ENCODE data around the gene MTF1. TPM values are rescaled to one million over a fixed set of nuclear protein-coding genes. Genes with fewer than 3 reads are reported as not detected.
A peak's percentile ranks its signal among the peaks of the same experiment; 100 is the strongest.

Gene MTF1
- total RNA-seq, 2 experiments from 2014 or later: 22.4 to 27.7 TPM

GRCh38 chr1:37866491-37866890 lies 7.1 kb upstream of the MTF1 start:
- no peak overlapping the region for H3K27ac Mint-ChIP-seq
- ChIA-PET POLR2A (no interaction called here), CTCF (no interaction called here)

GRCh38 chr1:37865348-37866120 lies 6.1 kb upstream of the MTF1 start:
- ATAC-seq (no peak), DNase-seq (no peak)
- Mint-ChIP-seq H3K9me3 (ENCODE audit: insufficient read depth) (no peaks in the 10 kb centered on the region), H3K27me3 (ENCODE audit: low read depth) (no peaks in the 10 kb centered on the region), H3K4me3 (no peak overlapping the region), H3K27ac (no peak overlapping the region), H3K36me3 (ENCODE audit: low read depth) (peaks cover 46% of the 10 kb centered on the region), H3K4me1 (ENCODE audit: low read depth) (peaks cover 2% of the 10 kb centered on the region)
- CTCF ChIA-PET: interaction anchor here (0.9 kb wide), 1 partner anchor 66 kb away, joined by 3 read pairs; no protein-coding TSS in a partner anchor
- POLR2A ChIA-PET: no interaction called here

More at GRCh38 chr1:37866491-37866890, 7.1 kb upstream of the MTF1 start:
- Mint-ChIP-seq H3K4me1 (ENCODE audit: low read depth) (no peaks in the 10 kb centered on the region), H3K36me3 (ENCODE audit: low read depth) (peaks cover 48% of the 10 kb centered on the region), H3K4me3 (no peak overlapping the region), H3K27me3 (ENCODE audit: low read depth) (no peaks in the 10 kb centered on the region), H3K9me3 (ENCODE audit: insufficient read depth) (no peaks in the 10 kb centered on the region)
- no peak for DNase-seq
- ATAC-seq: no peak

- no peak for DNase-seq
- H3K27ac Mint-ChIP-seq: no peak overlapping the region
- no peaks in the 10 kb centered on the region for H3K27me3 Mint-ChIP-seq (ENCODE audit: low read depth)
- H3K36me3 Mint-ChIP-seq (ENCODE audit: low read depth): peaks cover 32% of the 10 kb centered on the region
- CTCF ChIA-PET: interaction anchor here (0.8 to 5.0 kb wide), 5 partner anchors 11 to 383 kb away, joined by 3 to 51 read pairs (median 4); no protein-coding TSS in a partner anchor
- no peaks in the 10 kb centered on the region for H3K9me3 Mint-ChIP-seq (ENCODE audit: insufficient read depth)
- POLR2A ChIA-PET: interaction anchor here (1.6 kb wide), 1 partner anchor 11 kb away, joined by 5 read pairs; no protein-coding TSS in a partner anchor
- peaks cover 19% of the 10 kb centered on the region for H3K4me1 Mint-ChIP-seq (ENCODE audit: low read depth)
- H3K4me3 Mint-ChIP-seq: no peak overlapping the region
- no peak for ATAC-seq
Observed at GRCh38 chr1:37862330-37862729, 2.9 kb upstream of the MTF1 start.

GRCh38 chr1:37861151-37861550 lies 1.8 kb upstream of the MTF1 start:
- ATAC-seq: no peak
- DNase-seq: no peak
- ChIA-PET CTCF (interaction anchor here (0.9 to 5.0 kb wide), 9 partner anchors 12 to 169 kb away, joined by 3 to 51 read pairs (median 5); partner anchors contain the start of genes C1orf122, CDCA8 and YRDC), POLR2A (interaction anchor here (0.6 to 2.1 kb wide), 3 partner anchors 12 to 169 kb away, joined by 3 to 9 read pairs (median 5); partner anchors contain the start of gene CDCA8)
- Mint-ChIP-seq H3K9me3 (ENCODE audit: insufficient read depth) (no peaks in the 10 kb centered on the region), H3K4me3 (no peak overlapping the region), H3K27ac (no peak overlapping the region), H3K4me1 (ENCODE audit: low read depth) (peaks cover 24% of the 10 kb centered on the region), H3K36me3 (ENCODE audit: low read depth) (peaks cover 33% of the 10 kb centered on the region), H3K27me3 (ENCODE audit: low read depth) (no peaks in the 10 kb centered on the region)

- ATAC-seq (no peak), DNase-seq (no peak)
- CTCF ChIA-PET: interaction anchor here (0.8 to 5.0 kb wide), 41 partner anchors 10 to 303 kb away, joined by 3 to 51 read pairs (median 5); partner anchors contain the start of genes C1orf122, CDCA8, INPP5B and SF3A3
- Mint-ChIP-seq H3K4me1 (ENCODE audit: low read depth) (peaks cover 25% of the 10 kb centered on the region), H3K4me3 (peak overlapping the region; percentile 91), H3K27me3 (ENCODE audit: low read depth) (no peaks in the 10 kb centered on the region), H3K27ac (peak overlapping the region; percentile 96), H3K9me3 (ENCODE audit: insufficient read depth) (no peaks in the 10 kb centered on the region), H3K36me3 (ENCODE audit: low read depth) (peaks cover 31% of the 10 kb centered on the region)
- POLR2A ChIA-PET: interaction anchor here (0.8 to 2.3 kb wide), 6 partner anchors 16 to 169 kb away, joined by 3 to 19 read pairs (median 6); partner anchors contain the start of genes C1orf122, CDCA8 and YRDC
Observed at GRCh38 chr1:37860346-37860666, 914 bp upstream of the MTF1 start.

- peaks cover 33% of the 10 kb centered on the region for H3K4me1 Mint-ChIP-seq (ENCODE audit: low read depth)
- peaks cover 30% of the 10 kb centered on the region for H3K36me3 Mint-ChIP-seq (ENCODE audit: low read depth)
- H3K27me3 Mint-ChIP-seq (ENCODE audit: low read depth): no peaks in the 10 kb centered on the region
- H3K27ac Mint-ChIP-seq: peak overlapping the region; percentile 96
- ChIA-PET POLR2A (interaction anchor here (0.7 to 2.3 kb wide), 11 partner anchors 8 to 1849 kb away, joined by 3 to 19 read pairs (median 4); partner anchors contain the start of genes C1orf122, CDCA8 and YRDC), CTCF (interaction anchor here (0.8 to 5.0 kb wide), 37 partner anchors 8 to 251 kb away, joined by 3 to 51 read pairs (median 6); partner anchors contain the start of genes C1orf122, CDCA8, INPP5B and SF3A3)
- DNase-seq (no peak), ATAC-seq (peak; percentile 8)
- peak overlapping the region; percentile 91 for H3K4me3 Mint-ChIP-seq
- H3K9me3 Mint-ChIP-seq (ENCODE audit: insufficient read depth): no peaks in the 10 kb centered on the region
Observed at GRCh38 chr1:37858931-37859506, 373 bp downstream of the MTF1 start.

- ChIA-PET CTCF (no interaction called here), POLR2A (no interaction called here)
- no peak for DNase-seq
- Mint-ChIP-seq H3K4me1 (ENCODE audit: low read depth) (peaks cover 39% of the 10 kb centered on the region), H3K9me3 (ENCODE audit: insufficient read depth) (no peaks in the 10 kb centered on the region), H3K27me3 (ENCODE audit: low read depth) (no peaks in the 10 kb centered on the region), H3K36me3 (ENCODE audit: low read depth) (peaks cover 33% of the 10 kb centered on the region), H3K27ac (no peak overlapping the region), H3K4me3 (no peak overlapping the region)
- no peak for ATAC-seq
Observed at GRCh38 chr1:37854406-37854805, 5.0 kb downstream of the MTF1 start.

GRCh38 chr1:37853157-37853556 lies 6.2 kb downstream of the MTF1 start:
- Mint-ChIP-seq H3K4me1 (ENCODE audit: low read depth) (peaks cover 36% of the 10 kb centered on the region), H3K27ac (peak overlapping the region; percentile 53), H3K4me3 (no peak overlapping the region), H3K9me3 (ENCODE audit: insufficient read depth) (no peaks in the 10 kb centered on the region), H3K27me3 (ENCODE audit: low read depth) (no peaks in the 10 kb centered on the region), H3K36me3 (ENCODE audit: low read depth) (peaks cover 34% of the 10 kb centered on the region)
- no peak for ATAC-seq
- ChIA-PET POLR2A (no interaction called here), CTCF (interaction anchor here (0.8 to 1.5 kb wide), 3 partner anchors 36 to 982 kb away, joined by 3 to 4 read pairs (median 3); no protein-coding TSS in a partner anchor)
- DNase-seq: no peak

GRCh38 chr1:37851782-37852210 lies 7.6 kb downstream of the MTF1 start:
- H3K9me3 Mint-ChIP-seq (ENCODE audit: insufficient read depth): no peaks in the 10 kb centered on the region
- H3K36me3 Mint-ChIP-seq (ENCODE audit: low read depth): peaks cover 33% of the 10 kb centered on the region
- CTCF ChIA-PET: interaction anchor here (0.7 to 3.3 kb wide), 7 partner anchors 8 to 984 kb away, joined by 3 to 51 read pairs (median 4); partner anchors contain the start of genes MTF1 and YRDC
- DNase-seq (no peak), ATAC-seq (no peak)
- peaks cover 31% of the 10 kb centered on the region for H3K4me1 Mint-ChIP-seq (ENCODE audit: low read depth)
- no peak overlapping the region for H3K27ac Mint-ChIP-seq
- no peak overlapping the region for H3K4me3 Mint-ChIP-seq
- POLR2A ChIA-PET: interaction anchor here (0.6 to 1.6 kb wide), 2 partner anchors 44 to 1991 kb away, joined by 5 to 6 read pairs; partner anchors contain the start of genes C1orf122 and YRDC
- no peaks in the 10 kb centered on the region for H3K27me3 Mint-ChIP-seq (ENCODE audit: low read depth)

- Mint-ChIP-seq H3K4me1 (ENCODE audit: low read depth) (peaks cover 37% of the 10 kb centered on the region), H3K36me3 (ENCODE audit: low read depth) (peaks cover 31% of the 10 kb centered on the region), H3K4me3 (no peak overlapping the region), H3K9me3 (ENCODE audit: insufficient read depth) (no peaks in the 10 kb centered on the region), H3K27me3 (ENCODE audit: low read depth) (no peaks in the 10 kb centered on the region), H3K27ac (no peak overlapping the region)
- no peak for ATAC-seq
- ChIA-PET POLR2A (interaction anchor here (0.6 to 1.6 kb wide), 3 partner anchors 8 to 197 kb away, joined by 3 to 6 read pairs (median 4); partner anchors contain the start of genes C1orf122, MTF1 and YRDC), CTCF (interaction anchor here (0.9 to 3.3 kb wide), 6 partner anchors 8 to 160 kb away, joined by 3 to 51 read pairs (median 6); partner anchors contain the start of gene MTF1)
- no peak for DNase-seq
Observed at GRCh38 chr1:37851262-37851661, 8.1 kb downstream of the MTF1 start.

- POLR2A ChIA-PET: interaction anchor here (0.6 to 1.1 kb wide), 3 partner anchors 8 to 11 kb away, joined by 3 to 4 read pairs (median 4); partner anchors contain the start of gene MTF1
Observed at GRCh38 chr1:37850352-37850955, 8.9 kb downstream of the MTF1 start.

More at GRCh38 chr1:37850352-37850955, 8.9 kb downstream of the MTF1 start:
- peaks cover 38% of the 10 kb centered on the region for H3K36me3 Mint-ChIP-seq (ENCODE audit: low read depth)
- ATAC-seq (no peak), DNase-seq (no peak)
- H3K9me3 Mint-ChIP-seq (ENCODE audit: insufficient read depth): no peaks in the 10 kb centered on the region
- H3K27ac Mint-ChIP-seq: no peak overlapping the region
- peaks cover 44% of the 10 kb centered on the region for H3K4me1 Mint-ChIP-seq (ENCODE audit: low read depth)
- H3K27me3 Mint-ChIP-seq (ENCODE audit: low read depth): no peaks in the 10 kb centered on the region
- no peak overlapping the region for H3K4me3 Mint-ChIP-seq
- CTCF ChIA-PET: interaction anchor here (0.9 to 3.3 kb wide), 5 partner anchors 9 to 159 kb away, joined by 4 to 51 read pairs (median 6); partner anchors contain the start of gene MTF1
